Activated B cell treated with CpG ODN at 0.5 μM for 24 hours (primary cell): ENCODE measurements around the gene IFT74. TPM values are rescaled to one million over a fixed set of nuclear protein-coding genes. Genes with fewer than 3 reads are reported as not detected.

Experiments
- ATAC-seq: fragments of 200-7000 bp; cut with Tn5 transposase; one replicate; pipeline ENCODE4 v1.10.0; 2021; ENCODE audit warnings: low read depth, mild to moderate bottlenecking, moderate library complexity
- CTCF ChIA-PET: fragments of 350-600 bp; sonication (Branson Sonifier 250); formaldehyde crosslinking; loops from one replicate; lab custom pipeline; 2021; ENCODE audit warnings: antibody characterized with exemption; lab: Charles Lee
- POLR2A ChIA-PET: fragments of 350-600 bp; sonication (Branson Sonifier 250); formaldehyde crosslinking; loops from one replicate; lab custom pipeline; 2021; ENCODE audit warnings: antibody characterized with exemption; lab: Charles Lee
- DNase-seq: peaks from one replicate; pipeline ENCODE4 v3.0.0; 2022
- H3K27ac Mint-ChIP-seq: one replicate; pipeline ENCODE4 v1.8.0; 2020; ENCODE audit warnings: mixed read lengths
- H3K27me3 Mint-ChIP-seq: one replicate; pipeline ENCODE4 v1.8.0; 2021; ENCODE audit warnings: mixed read lengths
- H3K36me3 Mint-ChIP-seq: one replicate; pipeline ENCODE4 v1.8.0; 2021; ENCODE audit warnings: low read depth, mixed read lengths
- H3K4me1 Mint-ChIP-seq: one replicate; pipeline ENCODE4 v1.8.0; 2021; ENCODE audit warnings: mixed read lengths
- H3K4me3 Mint-ChIP-seq: one replicate; pipeline ENCODE4 v1.8.0; 2020; ENCODE audit warnings: mild to moderate bottlenecking, mixed read lengths
- H3K9me3 Mint-ChIP-seq: one replicate; pipeline ENCODE4 v1.8.0; 2020; ENCODE audit warnings: mixed read lengths
- intact Hi-C: fragments of 100-400 bp; cut with micrococcal nuclease; formaldehyde crosslinking; loops from one replicate; pipeline ENCODE4 v1.15.1; 2024
- total RNA-seq: library from RNA; stranded (reverse); gene quantifications from 2 replicates; pipeline ENCODE4 v1.2.3, GENCODE V29; 2022
- TF ChIP-seq, protein P1 (sequence below): fragments of 200-600 bp; IDR thresholded peaks from one replicate; pipeline ENCODE4 v1.8.0; 2022; ENCODE audit warnings: antibody characterized with exemption, mild to moderate bottlenecking

Gene IFT74
- total RNA-seq, 1 donor from 2014 or later: 14.3 TPM

- no peak for DNase-seq
- H3K36me3 Mint-ChIP-seq: no peaks in the 10 kb centered on the region
- no peaks in the 10 kb centered on the region for H3K9me3 Mint-ChIP-seq
- ChIA-PET POLR2A (no interaction called here), CTCF (no interaction called here)
- no peaks in the 10 kb centered on the region for H3K27me3 Mint-ChIP-seq
- no peak overlapping the region for H3K4me3 Mint-ChIP-seq
- no peak overlapping the region for H3K27ac Mint-ChIP-seq
- intact Hi-C loops: no loop called here
- no peak for ATAC-seq
- TF ChIP-seq, protein P1, sequence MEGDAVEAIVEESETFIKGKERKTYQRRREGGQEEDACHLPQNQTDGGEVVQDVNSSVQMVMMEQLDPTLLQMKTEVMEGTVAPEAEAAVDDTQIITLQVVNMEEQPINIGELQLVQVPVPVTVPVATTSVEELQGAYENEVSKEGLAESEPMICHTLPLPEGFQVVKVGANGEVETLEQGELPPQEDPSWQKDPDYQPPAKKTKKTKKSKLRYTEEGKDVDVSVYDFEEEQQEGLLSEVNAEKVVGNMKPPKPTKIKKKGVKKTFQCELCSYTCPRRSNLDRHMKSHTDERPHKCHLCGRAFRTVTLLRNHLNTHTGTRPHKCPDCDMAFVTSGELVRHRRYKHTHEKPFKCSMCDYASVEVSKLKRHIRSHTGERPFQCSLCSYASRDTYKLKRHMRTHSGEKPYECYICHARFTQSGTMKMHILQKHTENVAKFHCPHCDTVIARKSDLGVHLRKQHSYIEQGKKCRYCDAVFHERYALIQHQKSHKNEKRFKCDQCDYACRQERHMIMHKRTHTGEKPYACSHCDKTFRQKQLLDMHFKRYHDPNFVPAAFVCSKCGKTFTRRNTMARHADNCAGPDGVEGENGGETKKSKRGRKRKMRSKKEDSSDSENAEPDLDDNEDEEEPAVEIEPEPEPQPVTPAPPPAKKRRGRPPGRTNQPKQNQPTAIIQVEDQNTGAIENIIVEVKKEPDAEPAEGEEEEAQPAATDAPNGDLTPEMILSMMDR: no peak
- H3K4me1 Mint-ChIP-seq: no peaks in the 10 kb centered on the region
Measured at GRCh38 chr9:27085456-27085855, 129.2 kb downstream of the IFT74 start.

- DNase-seq: no peak
- H3K4me3 Mint-ChIP-seq: no peak overlapping the region
- no peak for ATAC-seq
- CTCF ChIA-PET: no interaction called here
- no peaks in the 10 kb centered on the region for H3K36me3 Mint-ChIP-seq
- no peak overlapping the region for H3K27ac Mint-ChIP-seq
- H3K9me3 Mint-ChIP-seq: no peaks in the 10 kb centered on the region
- peaks cover 2% of the 10 kb centered on the region for H3K27me3 Mint-ChIP-seq
- intact Hi-C loops: no loop called here
- TF ChIP-seq, protein P1: no peak
- H3K4me1 Mint-ChIP-seq: no peaks in the 10 kb centered on the region
- POLR2A ChIA-PET: no interaction called here
Measured at GRCh38 chr9:27086818-27087680, 130.8 kb downstream of the IFT74 start.

DNA sequence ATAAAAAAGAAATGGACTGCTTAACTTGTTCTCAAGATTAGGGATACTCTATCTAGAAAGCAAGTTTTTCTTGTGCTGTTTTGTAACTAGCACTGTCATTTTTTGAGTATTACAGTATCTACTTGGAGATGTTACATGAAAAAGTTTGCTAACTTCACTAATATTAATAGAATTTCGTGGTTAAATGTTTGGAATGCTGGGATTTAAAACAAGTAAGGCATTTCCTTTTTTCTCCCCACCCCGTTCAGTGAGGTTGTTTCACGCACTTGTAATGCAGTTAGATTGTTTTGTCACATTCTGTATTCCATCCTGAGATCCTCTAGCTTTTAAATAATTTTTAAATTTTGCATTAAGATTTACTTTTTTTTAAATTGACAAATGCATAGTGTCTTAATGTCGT lies 132.8 kb downstream of the IFT74 start:
- H3K36me3 Mint-ChIP-seq: no peaks in the 10 kb centered on the region
- H3K27me3 Mint-ChIP-seq: peaks cover 6% of the 10 kb centered on the region
- DNase-seq: no peak
- no peak overlapping the region for H3K27ac Mint-ChIP-seq
- no peak overlapping the region for H3K4me3 Mint-ChIP-seq
- no peak for ATAC-seq
- no peaks in the 10 kb centered on the region for H3K4me1 Mint-ChIP-seq
- no peaks in the 10 kb centered on the region for H3K9me3 Mint-ChIP-seq
- intact Hi-C loops: no loop called here
- ChIA-PET POLR2A (no interaction called here), CTCF (no interaction called here)
- TF ChIP-seq, protein P1: no peak

DNA sequence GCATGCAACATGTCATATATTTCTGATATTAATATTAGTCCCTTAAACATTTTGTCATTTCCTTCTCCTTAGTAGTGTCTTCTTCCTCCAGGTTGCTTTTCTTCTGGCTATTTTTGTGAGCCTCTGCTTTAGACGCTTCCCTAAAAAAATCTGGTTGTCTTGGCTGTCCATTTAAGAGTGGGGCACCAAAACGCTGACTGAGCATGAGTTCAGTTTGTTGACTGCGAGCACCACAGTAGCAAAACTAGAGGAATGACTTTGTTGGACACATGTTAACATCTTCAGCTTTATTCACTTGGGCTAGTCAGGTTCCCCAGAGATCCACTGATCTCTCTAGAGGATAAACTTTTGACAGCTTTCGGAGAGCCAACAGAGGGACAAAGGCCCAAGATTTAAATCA lies 133.5 kb downstream of the IFT74 start:
- H3K27ac Mint-ChIP-seq: no peak overlapping the region
- CTCF ChIA-PET: no interaction called here
- no peaks in the 10 kb centered on the region for H3K4me1 Mint-ChIP-seq
- no peak for ATAC-seq
- DNase-seq: no peak
- POLR2A ChIA-PET: no interaction called here
- intact Hi-C loops: no loop called here
- H3K27me3 Mint-ChIP-seq: peaks cover 9% of the 10 kb centered on the region
- TF ChIP-seq, protein P1: no peak
- no peak overlapping the region for H3K4me3 Mint-ChIP-seq
- no peaks in the 10 kb centered on the region for H3K9me3 Mint-ChIP-seq
- H3K36me3 Mint-ChIP-seq: no peaks in the 10 kb centered on the region

GRCh38 chr9:27090231-27090630 lies 134.0 kb downstream of the IFT74 start:
- Mint-ChIP-seq H3K9me3 (no peaks in the 10 kb centered on the region), H3K4me3 (no peak overlapping the region), H3K27ac (no peak overlapping the region), H3K27me3 (peaks cover 11% of the 10 kb centered on the region), H3K36me3 (no peaks in the 10 kb centered on the region), H3K4me1 (no peaks in the 10 kb centered on the region)
- ATAC-seq: no peak
- intact Hi-C loops: no loop called here
- TF ChIP-seq, protein P1: no peak
- CTCF ChIA-PET: no interaction called here
- POLR2A ChIA-PET: no interaction called here
- DNase-seq: no peak
